Activated naive CD8-positive, alpha-beta T cell treated with anti-CD3 and anti-CD28 coated beads, Interleukin-2, amount 50 U/mL, for 16 hours (primary cell): ENCODE data around the gene TNC.
"Not testable (repeated sequence)": the region's sequence is repeated elsewhere in the genome, so short reads cannot be mapped to it uniquely, and the experiment has no call there.

ENCODE experiments used
- DNase-seq: peaks from one replicate; pipeline ENCODE4 v3.0.0-alpha.2; 2020; ENCODE audit warnings: low read depth, low spot score

The TNC gene

GRCh38 chr9:115135821-115136778 is 18.1 kb upstream of the TNC start:
- DNase-seq, result no peak

GRCh38 chr9:115134941-115135340 is 17.0 kb upstream of the TNC start:
- DNase-seq, result no peak

GRCh38 chr9:115133649-115134048 is 15.7 kb upstream of the TNC start:
- no peak for DNase-seq

- DNase-seq, result no peak
These were observed 14.7 kb upstream of the TNC start for GRCh38 chr9:115132648-115133047.

GRCh38 chr9:115130176-115130575 is 12.2 kb upstream of the TNC start:
- DNase-seq, result no peak

- not testable (repeated sequence) for DNase-seq
These were observed 10.8 kb upstream of the TNC start for GRCh38 chr9:115128726-115129125.

GRCh38 chr9:115127191-115127817 is 9.3 kb upstream of the TNC start:
- no peak for DNase-seq

- DNase-seq, result no peak
These were observed 8.4 kb upstream of the TNC start for GRCh38 chr9:115126404-115126803.

GRCh38 chr9:115122937-115123336 is 5.0 kb upstream of the TNC start:
- DNase-seq, result no peak

GRCh38 chr9:115121181-115121580 is 3.2 kb upstream of the TNC start:
- DNase-seq, result no peak

- no peak for DNase-seq
These were observed 892 bp upstream of the TNC start for GRCh38 chr9:115118879-115119218.

- no peak for DNase-seq
These were observed 1.3 kb downstream of the TNC start for GRCh38 chr9:115116421-115117284.

- DNase-seq, result no peak
These were observed 2.0 kb downstream of the TNC start for GRCh38 chr9:115115924-115116323.

GRCh38 chr9:115115117-115115880 is 2.7 kb downstream of the TNC start:
- no peak for DNase-seq

- DNase-seq, result no peak
These were observed 3.4 kb downstream of the TNC start for GRCh38 chr9:115114546-115114945.

GRCh38 chr9:115114084-115114483 is 3.9 kb downstream of the TNC start:
- no peak for DNase-seq

- DNase-seq, result no peak
These were observed 6.1 kb downstream of the TNC start for GRCh38 chr9:115111874-115112273.

GRCh38 chr9:115109486-115109885 is 8.5 kb downstream of the TNC start:
- DNase-seq, result no peak

GRCh38 chr9:115107701-115108100 is 10.3 kb downstream of the TNC start:
- no peak for DNase-seq

- no peak for DNase-seq
These were observed 11.3 kb downstream of the TNC start for GRCh38 chr9:115106642-115107041.

GRCh38 chr9:115106001-115106400 is 12.0 kb downstream of the TNC start:
- DNase-seq, result no peak
